SK-N-SH treated with all-trans-retinoic acid at 6 μM for 48 hours (cell line): ENCODE data around the gene RGN.

Experiments
- ATAC-seq: fragments of 200-7000 bp; cut with Tn5 transposase; 3 replicates; pipeline ENCODE4 v1.9.1; 2020; ENCODE audit warnings: mild to moderate bottlenecking, moderate library complexity
- ARNTL ChIP-seq: fragments of 450-650 bp; formaldehyde crosslinking; IDR thresholded peaks from 2 replicates; pipeline ENCODE4 v1.5.0; 2020; ENCODE audit warnings: low read depth, mild to moderate bottlenecking, moderate library complexity, borderline replicate concordance
- BACH2 ChIP-seq: fragments of 250-450 bp; sonication (Bioruptor Pico); IDR thresholded peaks from 2 replicates; pipeline ENCODE4 v1.9.0; 2021; ENCODE audit warnings: mild to moderate bottlenecking, borderline replicate concordance
- ESRRG ChIP-seq: fragments of 250-450 bp; sonication (Bioruptor Pico); IDR thresholded peaks from 2 replicates; pipeline ENCODE4 v1.6.1; 2021; ENCODE audit warnings: mild to moderate bottlenecking
- GLIS3 ChIP-seq: fragments of 250-450 bp; sonication (Bioruptor Pico); IDR thresholded peaks from 2 replicates; pipeline ENCODE4 v1.5.0; 2020; ENCODE audit warnings: mild to moderate bottlenecking, moderate library complexity
- ISL1 ChIP-seq: fragments of 250-450 bp; sonication (Bioruptor Pico); IDR thresholded peaks from 2 replicates; pipeline ENCODE4 v2.1.2; 2022; ENCODE audit warnings: mild to moderate bottlenecking, moderate library complexity
- OSR1 ChIP-seq: fragments of 250-450 bp; sonication (Bioruptor Pico); IDR thresholded peaks from 2 replicates; pipeline ENCODE4 v1.8.0; 2022; ENCODE audit warnings: moderate library complexity, mild to moderate bottlenecking, inconsistent platforms
- PPARA ChIP-seq: fragments of 250-450 bp; sonication (Bioruptor Pico); IDR thresholded peaks from 2 replicates; pipeline ENCODE4 v1.5.0; 2020; ENCODE audit warnings: mild to moderate bottlenecking, borderline replicate concordance
- SNAI2 ChIP-seq: fragments of 250-450 bp; sonication (Bioruptor Pico); IDR thresholded peaks from 2 replicates; pipeline ENCODE4 v1.5.0; 2020; ENCODE audit warnings: mild to moderate bottlenecking, moderate library complexity
- TCF4 ChIP-seq: fragments of 250-450 bp; sonication (Bioruptor Pico); IDR thresholded peaks from 2 replicates; pipeline ENCODE4 v1.8.0; 2021; ENCODE audit warnings: mild to moderate bottlenecking, moderate library complexity, borderline replicate concordance
- TOX ChIP-seq: fragments of 250-450 bp; sonication (Bioruptor Pico); IDR thresholded peaks from 2 replicates; pipeline ENCODE4 v1.8.0; 2021; ENCODE audit warnings: mild to moderate bottlenecking, moderate library complexity, borderline replicate concordance
- ZC3H10 ChIP-seq: fragments of 250-450 bp; sonication (Bioruptor Pico); IDR thresholded peaks from 2 replicates; pipeline ENCODE4 v1.5.1; 2021; ENCODE audit warnings: mild to moderate bottlenecking, moderate library complexity
- ZFP3 ChIP-seq: fragments of 250-450 bp; sonication (Bioruptor Pico); IDR thresholded peaks from 2 replicates; pipeline ENCODE4 v1.5.0; 2020; ENCODE audit warnings: mild to moderate bottlenecking, moderate library complexity
- ZFP30 ChIP-seq: fragments of 450-650 bp; formaldehyde crosslinking; IDR thresholded peaks from 2 replicates; pipeline ENCODE4 v1.5.0; 2022; ENCODE audit warnings: mild to moderate bottlenecking, moderate library complexity
- ZNF565 ChIP-seq: fragments of 450-650 bp; formaldehyde crosslinking; conservative IDR thresholded peaks from 2 replicates; pipeline ENCODE4 v1.5.0; 2020; ENCODE audit warnings: low read depth, mild to moderate bottlenecking, moderate library complexity
- ZNF70 ChIP-seq: fragments of 450-650 bp; formaldehyde crosslinking; IDR thresholded peaks from 2 replicates; pipeline ENCODE4 v1.5.0; 2020; ENCODE audit warnings: mild to moderate bottlenecking, moderate library complexity
- ZNF8 ChIP-seq: fragments of 450-650 bp; formaldehyde crosslinking; IDR thresholded peaks from 2 replicates; pipeline ENCODE4 v1.5.0; 2020; ENCODE audit warnings: mild to moderate bottlenecking, moderate library complexity
- TF ChIP-seq, protein P1 (sequence below): fragments of 250-450 bp; sonication (Bioruptor Pico); IDR thresholded peaks from 2 replicates; pipeline ENCODE4 v1.8.0; 2020; ENCODE audit warnings: mild to moderate bottlenecking, moderate library complexity, borderline replicate concordance
- TF ChIP-seq, protein P2 (sequence below): fragments of 250-450 bp; sonication (Bioruptor Pico); IDR thresholded peaks from 2 replicates; pipeline ENCODE4 v1.5.0; 2020; ENCODE audit warnings: mild to moderate bottlenecking, moderate library complexity
- TF ChIP-seq, protein P3 (sequence below): fragments of 250-450 bp; sonication (Bioruptor Pico); IDR thresholded peaks from 2 replicates; pipeline ENCODE4 v1.5.1; 2020; ENCODE audit warnings: low read depth, mild to moderate bottlenecking, moderate library complexity
- TF ChIP-seq, protein P4 (sequence below): fragments of 250-450 bp; sonication (Bioruptor Pico); IDR thresholded peaks from 2 replicates; pipeline ENCODE4 v1.5.1; 2021; ENCODE audit warnings: mild to moderate bottlenecking, moderate library complexity
- TF ChIP-seq, protein P5 (sequence below): fragments of 250-450 bp; sonication (Bioruptor Pico); IDR thresholded peaks from 2 replicates; pipeline ENCODE4 v1.8.0; 2021; ENCODE audit warnings: low read depth, mild to moderate bottlenecking, moderate library complexity, borderline replicate concordance

Gene RGN

DNA sequence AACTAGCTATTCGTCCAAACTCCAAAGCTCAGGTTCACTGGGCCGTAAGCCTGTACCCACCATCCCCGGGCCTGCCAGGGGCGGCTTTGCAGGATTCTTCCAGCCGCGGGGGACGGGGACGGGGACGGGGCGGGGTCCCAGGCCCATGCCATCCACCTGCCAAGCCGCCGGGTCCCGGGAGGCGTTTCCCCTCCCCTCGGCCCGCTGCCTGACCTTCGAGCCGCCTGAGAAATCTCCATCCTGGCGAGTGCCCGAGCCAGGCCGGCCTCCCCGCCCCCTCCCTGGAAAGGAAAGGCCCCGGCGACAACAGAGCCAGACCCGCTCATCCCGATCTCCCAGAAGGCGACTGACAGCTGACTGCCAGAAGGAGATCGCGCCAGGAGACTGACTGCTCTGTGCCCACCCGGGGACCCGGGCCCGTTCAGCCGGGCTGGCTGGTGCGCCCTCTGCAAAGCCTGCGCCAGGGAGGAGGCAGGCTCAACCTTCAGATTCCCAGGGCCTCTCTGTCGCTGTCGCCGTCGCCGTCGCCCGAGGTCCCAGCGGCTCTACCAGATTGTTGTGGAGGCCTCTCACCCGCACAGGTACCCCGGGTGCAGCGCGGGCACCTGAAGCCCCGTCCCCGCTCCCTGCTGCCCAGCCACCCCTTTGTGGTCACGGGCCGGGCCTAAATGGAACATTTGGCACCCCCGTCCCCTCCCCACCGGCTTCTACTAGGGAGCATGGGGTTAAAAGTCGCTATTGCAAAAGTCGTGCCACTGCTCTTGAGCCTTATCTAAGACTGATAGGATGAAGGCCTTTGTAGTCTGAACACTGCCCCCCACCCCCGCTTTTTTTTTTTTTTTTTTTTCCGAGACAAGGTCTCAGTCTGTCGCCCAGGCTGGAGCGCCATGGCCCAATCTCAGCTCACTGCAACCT is at the start of gene RGN:
RGN (plus strand) TSS at position 315 of the 915 bp plus-strand sequence. CDS start 2,702 bp downstream, outside the sequence.
- no peak for ATAC-seq
- TF ChIP-seq BACH2 (CRISPR knock-in tag): no peak
- TF ChIP-seq SNAI2: no peak
- TF ChIP-seq ZNF565 (CRISPR knock-in tag): no peak
- TF ChIP-seq ZFP3 (CRISPR knock-in tag): no peak
- TF ChIP-seq, protein P1, sequence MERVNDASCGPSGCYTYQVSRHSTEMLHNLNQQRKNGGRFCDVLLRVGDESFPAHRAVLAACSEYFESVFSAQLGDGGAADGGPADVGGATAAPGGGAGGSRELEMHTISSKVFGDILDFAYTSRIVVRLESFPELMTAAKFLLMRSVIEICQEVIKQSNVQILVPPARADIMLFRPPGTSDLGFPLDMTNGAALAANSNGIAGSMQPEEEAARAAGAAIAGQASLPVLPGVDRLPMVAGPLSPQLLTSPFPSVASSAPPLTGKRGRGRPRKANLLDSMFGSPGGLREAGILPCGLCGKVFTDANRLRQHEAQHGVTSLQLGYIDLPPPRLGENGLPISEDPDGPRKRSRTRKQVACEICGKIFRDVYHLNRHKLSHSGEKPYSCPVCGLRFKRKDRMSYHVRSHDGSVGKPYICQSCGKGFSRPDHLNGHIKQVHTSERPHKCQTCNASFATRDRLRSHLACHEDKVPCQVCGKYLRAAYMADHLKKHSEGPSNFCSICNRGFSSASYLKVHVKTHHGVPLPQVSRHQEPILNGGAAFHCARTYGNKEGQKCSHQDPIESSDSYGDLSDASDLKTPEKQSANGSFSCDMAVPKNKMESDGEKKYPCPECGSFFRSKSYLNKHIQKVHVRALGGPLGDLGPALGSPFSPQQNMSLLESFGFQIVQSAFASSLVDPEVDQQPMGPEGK: no peak
- TF ChIP-seq, protein P2, sequence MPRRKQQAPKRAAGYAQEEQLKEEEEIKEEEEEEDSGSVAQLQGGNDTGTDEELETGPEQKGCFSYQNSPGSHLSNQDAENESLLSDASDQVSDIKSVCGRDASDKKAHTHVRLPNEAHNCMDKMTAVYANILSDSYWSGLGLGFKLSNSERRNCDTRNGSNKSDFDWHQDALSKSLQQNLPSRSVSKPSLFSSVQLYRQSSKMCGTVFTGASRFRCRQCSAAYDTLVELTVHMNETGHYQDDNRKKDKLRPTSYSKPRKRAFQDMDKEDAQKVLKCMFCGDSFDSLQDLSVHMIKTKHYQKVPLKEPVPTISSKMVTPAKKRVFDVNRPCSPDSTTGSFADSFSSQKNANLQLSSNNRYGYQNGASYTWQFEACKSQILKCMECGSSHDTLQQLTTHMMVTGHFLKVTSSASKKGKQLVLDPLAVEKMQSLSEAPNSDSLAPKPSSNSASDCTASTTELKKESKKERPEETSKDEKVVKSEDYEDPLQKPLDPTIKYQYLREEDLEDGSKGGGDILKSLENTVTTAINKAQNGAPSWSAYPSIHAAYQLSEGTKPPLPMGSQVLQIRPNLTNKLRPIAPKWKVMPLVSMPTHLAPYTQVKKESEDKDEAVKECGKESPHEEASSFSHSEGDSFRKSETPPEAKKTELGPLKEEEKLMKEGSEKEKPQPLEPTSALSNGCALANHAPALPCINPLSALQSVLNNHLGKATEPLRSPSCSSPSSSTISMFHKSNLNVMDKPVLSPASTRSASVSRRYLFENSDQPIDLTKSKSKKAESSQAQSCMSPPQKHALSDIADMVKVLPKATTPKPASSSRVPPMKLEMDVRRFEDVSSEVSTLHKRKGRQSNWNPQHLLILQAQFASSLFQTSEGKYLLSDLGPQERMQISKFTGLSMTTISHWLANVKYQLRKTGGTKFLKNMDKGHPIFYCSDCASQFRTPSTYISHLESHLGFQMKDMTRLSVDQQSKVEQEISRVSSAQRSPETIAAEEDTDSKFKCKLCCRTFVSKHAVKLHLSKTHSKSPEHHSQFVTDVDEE (CRISPR knock-in tag): no peak
- TF ChIP-seq, protein P3, sequence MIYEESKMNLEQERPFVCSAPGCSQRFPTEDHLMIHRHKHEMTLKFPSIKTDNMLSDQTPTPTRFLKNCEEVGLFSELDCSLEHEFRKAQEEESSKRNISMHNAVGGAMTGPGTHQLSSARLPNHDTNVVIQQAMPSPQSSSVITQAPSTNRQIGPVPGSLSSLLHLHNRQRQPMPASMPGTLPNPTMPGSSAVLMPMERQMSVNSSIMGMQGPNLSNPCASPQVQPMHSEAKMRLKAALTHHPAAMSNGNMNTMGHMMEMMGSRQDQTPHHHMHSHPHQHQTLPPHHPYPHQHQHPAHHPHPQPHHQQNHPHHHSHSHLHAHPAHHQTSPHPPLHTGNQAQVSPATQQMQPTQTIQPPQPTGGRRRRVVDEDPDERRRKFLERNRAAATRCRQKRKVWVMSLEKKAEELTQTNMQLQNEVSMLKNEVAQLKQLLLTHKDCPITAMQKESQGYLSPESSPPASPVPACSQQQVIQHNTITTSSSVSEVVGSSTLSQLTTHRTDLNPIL (CRISPR knock-in tag): no peak
- TF ChIP-seq TOX (CRISPR knock-in tag): no peak
- no peak for TF ChIP-seq GLIS3
- TF ChIP-seq ZC3H10: no peak
- no peak for TF ChIP-seq ISL1 (CRISPR knock-in tag)
- no peak for TF ChIP-seq PPARA (CRISPR knock-in tag)
- TF ChIP-seq ZNF70 (CRISPR knock-in tag): no peak
- TF ChIP-seq ARNTL: no peak
- TF ChIP-seq, protein P4, sequence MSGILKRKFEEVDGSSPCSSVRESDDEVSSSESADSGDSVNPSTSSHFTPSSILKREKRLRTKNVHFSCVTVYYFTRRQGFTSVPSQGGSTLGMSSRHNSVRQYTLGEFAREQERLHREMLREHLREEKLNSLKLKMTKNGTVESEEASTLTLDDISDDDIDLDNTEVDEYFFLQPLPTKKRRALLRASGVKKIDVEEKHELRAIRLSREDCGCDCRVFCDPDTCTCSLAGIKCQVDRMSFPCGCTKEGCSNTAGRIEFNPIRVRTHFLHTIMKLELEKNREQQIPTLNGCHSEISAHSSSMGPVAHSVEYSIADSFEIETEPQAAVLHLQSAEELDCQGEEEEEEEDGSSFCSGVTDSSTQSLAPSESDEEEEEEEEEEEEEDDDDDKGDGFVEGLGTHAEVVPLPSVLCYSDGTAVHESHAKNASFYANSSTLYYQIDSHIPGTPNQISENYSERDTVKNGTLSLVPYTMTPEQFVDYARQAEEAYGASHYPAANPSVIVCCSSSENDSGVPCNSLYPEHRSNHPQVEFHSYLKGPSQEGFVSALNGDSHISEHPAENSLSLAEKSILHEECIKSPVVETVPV (CRISPR knock-in tag): no peak
- no peak for TF ChIP-seq OSR1 (CRISPR knock-in tag)
- TF ChIP-seq, protein P5, sequence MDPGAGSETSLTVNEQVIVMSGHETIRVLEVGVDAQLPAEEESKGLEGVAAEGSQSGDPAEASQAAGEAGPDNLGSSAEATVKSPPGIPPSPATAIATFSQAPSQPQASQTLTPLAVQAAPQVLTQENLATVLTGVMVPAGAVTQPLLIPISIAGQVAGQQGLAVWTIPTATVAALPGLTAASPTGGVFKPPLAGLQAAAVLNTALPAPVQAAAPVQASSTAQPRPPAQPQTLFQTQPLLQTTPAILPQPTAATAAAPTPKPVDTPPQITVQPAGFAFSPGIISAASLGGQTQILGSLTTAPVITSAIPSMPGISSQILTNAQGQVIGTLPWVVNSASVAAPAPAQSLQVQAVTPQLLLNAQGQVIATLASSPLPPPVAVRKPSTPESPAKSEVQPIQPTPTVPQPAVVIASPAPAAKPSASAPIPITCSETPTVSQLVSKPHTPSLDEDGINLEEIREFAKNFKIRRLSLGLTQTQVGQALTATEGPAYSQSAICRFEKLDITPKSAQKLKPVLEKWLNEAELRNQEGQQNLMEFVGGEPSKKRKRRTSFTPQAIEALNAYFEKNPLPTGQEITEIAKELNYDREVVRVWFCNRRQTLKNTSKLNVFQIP: no peak
- no peak for TF ChIP-seq TCF4

DNA sequence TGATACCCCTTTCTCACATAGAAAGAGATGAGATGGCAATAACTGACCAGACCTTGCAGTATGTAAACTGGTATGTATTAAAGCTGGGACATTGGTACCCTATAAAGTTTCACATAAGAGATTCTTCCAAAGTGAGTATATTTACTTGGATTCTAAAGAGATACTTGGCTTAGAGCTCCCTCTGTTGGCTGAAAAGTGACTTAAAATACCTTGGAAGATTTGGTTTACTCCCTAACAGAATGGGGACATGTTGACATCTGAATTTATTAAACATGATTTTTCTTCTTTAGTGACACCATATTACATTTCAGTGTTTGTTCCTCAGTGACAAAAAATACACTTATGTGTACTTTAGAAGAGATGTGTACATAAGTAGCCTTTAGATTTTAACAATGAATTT is 47.9 kb upstream of the RGN start:
- ATAC-seq: peak; percentile 77
- TF ChIP-seq, protein P1: no peak
- TF ChIP-seq, protein P3 (CRISPR knock-in tag): no peak
- TF ChIP-seq ISL1 (CRISPR knock-in tag) (no peak), ZC3H10 (no peak), ZFP30 (CRISPR knock-in tag) (no peak), SNAI2 (no peak), ZNF8 (no peak), ESRRG (no peak), ZNF70 (CRISPR knock-in tag) (no peak), OSR1 (CRISPR knock-in tag) (no peak), TOX (CRISPR knock-in tag) (no peak), ZFP3 (CRISPR knock-in tag) (no peak), ARNTL (no peak), BACH2 (CRISPR knock-in tag) (no peak), PPARA (CRISPR knock-in tag) (no peak)
- TF ChIP-seq, protein P5: no peak
